ENCODE results near the gene SIGLEC1. TPM values are rescaled to one million over a fixed set of nuclear protein-coding genes. Genes with fewer than 3 reads are reported as not detected.

The SIGLEC1 gene
- total and polyA plus RNA-seq, 2 of the 8 experiments (the other 6 are each of a cell fraction or from before 2014, with no cell fraction given) = 0.02 TPM; not detected in 1

GRCh38 chr20:3734111-3734843 lies 21.9 kb upstream of the SIGLEC1 start:
- Histone ChIP-seq H3K23me2 (ENCODE audit: low read depth, low read length) (0 out of 2 replicates have a peak, but pooled peaks cover 3% of the 10 kb centered on the region), H3K4me1 (replicated peaks in 1 of 4; ENCODE audit: control insufficient read depth in 3 of 4, insufficient read depth in 4 of 4, low read length in 3 of 4) (peaks cover 0 to 23% (median 16%) of the 10 kb centered on the region in 4 experiments; a peak in 5 of 7 replicates), H3K4me3 (ENCODE audit: extremely low read depth in 1 of 4, insufficient read depth in 2 of 4, low read depth in 3 of 4, low read length in 4 of 4) (no peak overlapping the region), H3K4ac (replicated peaks; ENCODE audit: insufficient read length, low read depth, low read length) (no peak overlapping the region), H3K9me3 (ENCODE audit: insufficient read depth in 2 of 2, low read depth in 1 of 2, low read length in 1 of 2) (no peaks in the 10 kb centered on the region), H3K23ac (ENCODE audit: insufficient read length) (no peak overlapping the region), H3K79me2 (ENCODE audit: control insufficient read depth in 1 of 2, insufficient read depth in 2 of 2, low read length in 2 of 2) (no peaks in the 10 kb centered on the region), H3K56ac (replicated peaks; ENCODE audit: insufficient read length, low read depth, low read length) (no peak overlapping the region), H4K5ac (ENCODE audit: insufficient read length, low read depth, low read length) (no peak overlapping the region), H4K91ac (replicated peaks; ENCODE audit: insufficient read length, low read length) (no peak overlapping the region), H3K79me1 (ENCODE audit: low read depth, low read length) (no peaks in the 10 kb centered on the region), H3K18ac (ENCODE audit: extremely low read depth, low read length) (no peak overlapping the region), H3K36me3 (ENCODE audit: control insufficient read depth in 2 of 4, insufficient read depth in 4 of 4, low read length in 3 of 4) (no peaks in the 10 kb centered on the region), H3K14ac (ENCODE audit: insufficient read length) (no peak overlapping the region), H4K20me1 (replicated peaks in 1 of 2; ENCODE audit: control insufficient read depth in 1 of 2, insufficient read depth in 2 of 2, low read length in 2 of 2) (peaks cover 0 to 2% of the 10 kb centered on the region in 2 experiments), H3K27me3 (replicated peaks in 1 of 4; ENCODE audit: control insufficient read depth in 3 of 4, extremely low read depth in 1 of 4, insufficient read depth in 3 of 4, low read length in 3 of 4) (peaks cover 1 to 24% (median 20%) of the 10 kb centered on the region in 4 experiments; a peak in 6 of 7 replicates), H3K9ac (replicated peaks in 1 of 4; ENCODE audit: extremely low read depth in 1 of 4, low read depth in 3 of 4, low read length in 3 of 4) (no peak overlapping the region), H2AFZ (ENCODE audit: low read length) (no peak overlapping the region), H2BK12ac (ENCODE audit: low read depth, low read length) (no peak overlapping the region), H2BK20ac (ENCODE audit: low read length) (no peak overlapping the region), H2BK5ac (ENCODE audit: low read depth, low read length) (no peak overlapping the region), H3K27ac (ENCODE audit: low read depth, low read length) (no peak overlapping the region), H3K4me2 (ENCODE audit: insufficient read depth in 1 of 2, low read depth in 2 of 2, low read length in 2 of 2) (no peak overlapping the region), H2BK120ac (replicated peaks; ENCODE audit: low read depth, low read length) (no peak overlapping the region), H2AK5ac (ENCODE audit: low read depth, low read length) (no peak overlapping the region; the same call in 1 of the 2 replicates), H4K8ac (ENCODE audit: extremely low read depth, insufficient read depth, low read length) (no peak overlapping the region), H2BK15ac (ENCODE audit: low read length) (no peak overlapping the region)
- WGBS, 2 experiments (ENCODE audit: extremely low coverage in 1 of 2, insufficient coverage in 1 of 2, insufficient read length in 1 of 2, insufficient replicate concordance in 2 of 2, low coverage in 1 of 2, low lambda C conversion rate in 2 of 2, missing lambda C conversion rate in 1 of 2) = 85% methylated on average over 10 of the region's 12 CpGs; no CpG with 5 or more reads in 1 of the 2 experiments
- ChIA-PET CTCF (ENCODE audit: partially characterized antibody) (interaction anchor here (1.8 to 17.6 kb wide), 3 partner anchors 20 to 47 kb away, joined by 8 to 221 read pairs (median 18); partner anchors contain the start of gene SIGLEC1), POLR2A (ENCODE audit: partially characterized antibody) (interaction anchor here (0.6 to 1.1 kb wide), 2 partner anchors 14 to 23 kb away, joined by 3 read pairs; no protein-coding TSS in a partner anchor)
- FAIRE-seq = no peak
- DNase-seq (ENCODE audit: low read depth in 1 of 2, low spot score in 2 of 2) = no peak
- TF ChIP-seq, protein P1, sequence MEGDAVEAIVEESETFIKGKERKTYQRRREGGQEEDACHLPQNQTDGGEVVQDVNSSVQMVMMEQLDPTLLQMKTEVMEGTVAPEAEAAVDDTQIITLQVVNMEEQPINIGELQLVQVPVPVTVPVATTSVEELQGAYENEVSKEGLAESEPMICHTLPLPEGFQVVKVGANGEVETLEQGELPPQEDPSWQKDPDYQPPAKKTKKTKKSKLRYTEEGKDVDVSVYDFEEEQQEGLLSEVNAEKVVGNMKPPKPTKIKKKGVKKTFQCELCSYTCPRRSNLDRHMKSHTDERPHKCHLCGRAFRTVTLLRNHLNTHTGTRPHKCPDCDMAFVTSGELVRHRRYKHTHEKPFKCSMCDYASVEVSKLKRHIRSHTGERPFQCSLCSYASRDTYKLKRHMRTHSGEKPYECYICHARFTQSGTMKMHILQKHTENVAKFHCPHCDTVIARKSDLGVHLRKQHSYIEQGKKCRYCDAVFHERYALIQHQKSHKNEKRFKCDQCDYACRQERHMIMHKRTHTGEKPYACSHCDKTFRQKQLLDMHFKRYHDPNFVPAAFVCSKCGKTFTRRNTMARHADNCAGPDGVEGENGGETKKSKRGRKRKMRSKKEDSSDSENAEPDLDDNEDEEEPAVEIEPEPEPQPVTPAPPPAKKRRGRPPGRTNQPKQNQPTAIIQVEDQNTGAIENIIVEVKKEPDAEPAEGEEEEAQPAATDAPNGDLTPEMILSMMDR (IDR thresholded peaks at IDR 0.05; ENCODE audit: control extremely low read depth in 1 of 3, insufficient read depth in 1 of 3, low read depth in 1 of 3, low read length in 3 of 3) = no peak
- TF ChIP-seq, protein P2, sequence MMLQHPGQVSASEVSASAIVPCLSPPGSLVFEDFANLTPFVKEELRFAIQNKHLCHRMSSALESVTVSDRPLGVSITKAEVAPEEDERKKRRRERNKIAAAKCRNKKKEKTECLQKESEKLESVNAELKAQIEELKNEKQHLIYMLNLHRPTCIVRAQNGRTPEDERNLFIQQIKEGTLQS (IDR thresholded peaks at IDR 0.05; ENCODE audit: insufficient read depth, low read depth, low read length) = no peak
- no peak for TF ChIP-seq RFX5 (IDR thresholded peaks at IDR 0.05; ENCODE audit: borderline replicate concordance, low read depth, low read length)
- no peak for TF ChIP-seq HDAC2 (IDR thresholded peaks at IDR 0.05; ENCODE audit: borderline replicate concordance in 1 of 2, low read depth in 2 of 2, low read length in 2 of 2)
- TF ChIP-seq ASH2L (IDR thresholded peaks at IDR 0.05; ENCODE audit: low read length) = no peak
- no peak for TF ChIP-seq JUND (IDR thresholded peaks at IDR 0.05; ENCODE audit: low read length)
- no peak for TF ChIP-seq SIRT6 (IDR thresholded peaks at IDR 0.05; ENCODE audit: low read length)

Data from H1 (cell line).